Liver (tissue), 9 donors: ENCODE results near the gene CNN1. TPM values are rescaled to one million over a fixed set of nuclear protein-coding genes. Genes with fewer than 3 reads are reported as not detected.
A peak's percentile ranks its signal among the peaks of the same experiment; 100 is the strongest.

Experiments
- DNase-seq: peaks from one replicate; pipeline ENCODE4 v3.0.0-alpha.2; 2017; ENCODE audit warnings: low spot score
- H3K27ac ChIP-seq, 2 donors: one replicate each; pipeline ENCODE4 v1.7.0; 2013; ENCODE audit warnings: inconsistent platforms in 2 of 2, low read length in 2 of 2, control low read depth in 1 of 2, low read depth in 1 of 2, mild to moderate bottlenecking in 1 of 2
- H3K27me3 ChIP-seq, 4 donors: one replicate each; pipeline versions ENCODE4 v1.6.1 to v1.7.0; 2013; ENCODE audit warnings: low read length in 3 of 4, inconsistent platforms in 1 of 4, mild to moderate bottlenecking in 1 of 4, moderate library complexity in 1 of 4; ENCODE audit not compliant: control insufficient read depth in 4 of 4, insufficient read depth in 4 of 4
- H3K36me3 ChIP-seq, 4 donors: one replicate each; pipeline versions ENCODE4 v1.6.1 to v1.7.0; 2013; ENCODE audit warnings: low read length in 3 of 4, mild to moderate bottlenecking in 3 of 4, low read depth in 1 of 4, moderate library complexity in 1 of 4; ENCODE audit not compliant: control insufficient read depth in 4 of 4, insufficient read depth in 3 of 4
- H3K4me1 ChIP-seq, 4 donors: one replicate each; pipeline versions ENCODE4 v1.6.1 to v1.7.0; 2013; ENCODE audit warnings: low read length in 3 of 4, mild to moderate bottlenecking in 3 of 4, moderate library complexity in 1 of 4; ENCODE audit not compliant: control insufficient read depth in 4 of 4, insufficient read depth in 4 of 4
- H3K4me3 ChIP-seq, 3 donors: one replicate each; pipeline versions ENCODE4 v1.6.1 to v1.7.0; 2013; ENCODE audit warnings: low read length in 3 of 3, control low read depth in 1 of 3, low read depth in 1 of 3, mild to moderate bottlenecking in 1 of 3
- H3K9ac ChIP-seq, 2 donors: one replicate each; pipeline ENCODE4 v1.7.0; 2013; ENCODE audit warnings: low read length in 2 of 2, mild to moderate bottlenecking in 2 of 2, moderate library complexity in 2 of 2, control low read depth in 1 of 2, low read depth in 1 of 2
- H3K9me3 ChIP-seq, 4 donors: one replicate each; pipeline versions ENCODE4 v1.6.1 to v1.7.0; 2013; ENCODE audit warnings: low read length in 3 of 4; ENCODE audit not compliant: control insufficient read depth in 4 of 4
- ATF3 ChIP-seq: IDR thresholded peaks from 2 replicates; pipeline ENCODE4 v1.6.1; 2016; ENCODE audit warnings: antibody characterized with exemption
- EGR1 ChIP-seq, 2 donors: IDR thresholded peaks; 2 replicates each; pipeline ENCODE4 v1.6.1; 2016 to 2018; ENCODE audit warnings: antibody characterized with exemption in 2 of 2, low read depth in 2 of 2
- FOXA2 ChIP-seq: IDR thresholded peaks from 2 replicates; pipeline ENCODE4 v1.6.1; 2016; ENCODE audit warnings: antibody characterized with exemption
- GABPA ChIP-seq, 2 donors: IDR thresholded peaks in 1 of 2; conservative IDR thresholded peaks in 1 of 2; 2 replicates each; pipeline ENCODE4 v1.6.1; 2016; ENCODE audit warnings: antibody characterized with exemption in 2 of 2, mild to moderate bottlenecking in 1 of 2, moderate library complexity in 1 of 2
- HNF4A ChIP-seq, 2 donors: conservative IDR thresholded peaks; 2 replicates each; pipeline ENCODE4 v1.6.1; 2016; ENCODE audit warnings: antibody characterized with exemption in 2 of 2, mild to moderate bottlenecking in 2 of 2
- HNF4G ChIP-seq: IDR thresholded peaks from 2 replicates; pipeline ENCODE4 v1.6.1; 2016; ENCODE audit warnings: antibody characterized with exemption
- JUND ChIP-seq, 2 donors: IDR thresholded peaks; 2 replicates each; pipeline ENCODE4 v1.6.1; 2016; ENCODE audit warnings: antibody characterized with exemption in 2 of 2
- NR2F2 ChIP-seq: IDR thresholded peaks from 2 replicates; pipeline ENCODE4 v1.6.1; 2016; ENCODE audit warnings: antibody characterized with exemption
- RAD21 ChIP-seq, 2 donors: IDR thresholded peaks; 2 replicates each; pipeline ENCODE4 v1.6.1; 2016; ENCODE audit warnings: antibody characterized with exemption in 2 of 2, mild to moderate bottlenecking in 2 of 2
- RXRA ChIP-seq, 2 donors: IDR thresholded peaks; 2 replicates each; pipeline ENCODE4 v1.6.1; 2017 to 2018; ENCODE audit warnings: antibody characterized with exemption in 2 of 2, mild to moderate bottlenecking in 1 of 2
- SP1 ChIP-seq: IDR thresholded peaks from 2 replicates; pipeline ENCODE4 v1.6.1; 2018; ENCODE audit warnings: antibody characterized with exemption, mild to moderate bottlenecking
- TAF1 ChIP-seq: conservative IDR thresholded peaks from 2 replicates; pipeline ENCODE4 v1.6.1; 2016; ENCODE audit warnings: antibody characterized with exemption, mild to moderate bottlenecking
- YY1 ChIP-seq: IDR thresholded peaks from 2 replicates; pipeline ENCODE4 v1.6.1; 2016; ENCODE audit warnings: antibody characterized with exemption, mild to moderate bottlenecking
- ZBTB33 ChIP-seq: IDR thresholded peaks from 2 replicates; pipeline ENCODE4 v1.6.1; 2016; ENCODE audit warnings: antibody characterized with exemption
- WGBS: extraction: QIAGEN DNeasy Blood & Tissue Kit; methylation state at CpG from one replicate; pipeline ENCODE4 v1.1.7; 2013; 5-methylcytosine and 5-hydroxymethylcytosine counted together
- polyA plus RNA-seq, 2 donors: library from polyadenylated mRNA; stranded (reverse) in 1 of 2; unstranded in 1 of 2; fragments of 200-250 nt in 1 of 2; fragments of >200 nt in 1 of 2; fragmentation: Nextera tagmentation in 1 of 2; extraction: Ambion mirVana in 1 of 2; gene quantifications; one replicate each; pipeline versions ENCODE4 v1.2.1 to v1.2.3, GENCODE V29; 2013 to 2015
- total RNA-seq, 2 donors: library from RNA; depleted of rRNA; stranded (reverse); fragments of >200 nt; gene quantifications; one replicate each; pipeline ENCODE4 v1.2.3, GENCODE V29; 2014
- TF ChIP-seq, protein P1 (sequence below): IDR thresholded peaks from 2 replicates; pipeline ENCODE4 v1.6.1; 2016; ENCODE audit warnings: antibody characterized with exemption
- TF ChIP-seq, protein P2 (sequence below): fragments of 150-350 bp; IDR thresholded peaks from 2 replicates; pipeline ENCODE4 v1.5.1; 2017; ENCODE audit warnings: improper control_type of control experiment, low read depth, low read length; ENCODE audit not compliant: missing input control
- donor health status: healthy.
- donor health status: healthy.
- donor health status: healthy.
- donor health status: healthy.
- donor health status: healthy.

CNN1 gene
- total and polyA plus RNA-seq, 4 donors = 0.09 to 5.9 (median 2.2) TPM

DNA sequence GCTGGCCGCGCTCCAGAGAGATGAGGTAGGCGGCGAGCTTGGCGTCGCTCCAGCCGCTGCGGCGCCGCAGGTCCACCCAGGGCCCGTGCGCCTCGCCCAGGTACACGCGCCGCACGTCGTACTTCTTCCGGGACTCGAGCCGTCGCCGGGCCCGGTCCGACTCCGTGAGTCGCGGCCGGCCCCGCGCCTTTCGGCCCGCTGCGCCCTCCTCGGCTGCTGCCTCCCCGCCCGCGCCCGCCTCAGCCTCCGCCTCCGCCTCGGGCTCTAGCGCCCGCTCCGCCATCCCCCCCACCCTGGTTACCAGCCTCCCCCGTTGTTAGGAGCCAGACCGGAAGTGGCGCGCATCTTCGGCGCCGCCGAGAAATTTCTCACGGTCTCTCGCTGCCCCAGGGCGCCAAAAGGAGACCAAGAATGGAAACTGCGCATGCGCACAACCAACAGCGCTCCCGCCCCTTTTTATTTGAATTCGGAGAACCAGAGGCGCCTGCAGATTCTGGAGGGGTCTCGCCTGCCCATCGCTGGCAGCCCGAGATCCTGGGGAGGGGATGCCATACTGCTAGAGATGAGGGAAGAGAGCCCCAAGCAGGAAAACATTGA, 33.0 kb upstream of the CNN1 start, which contains the start of gene ZNF653:
Gene ZNF653 (minus strand): TSS at position 336 of the 597 bp plus-strand sequence. CDS start 53 bp downstream, at position 283.
- peak within 1 kb of the TSS; percentile 39 to 83 for H3K9ac ChIP-seq
- TF ChIP-seq GABPA (IDR thresholded peaks at IDR 0.05 in 1 of 2, conservative IDR thresholded peaks at IDR 0.05 in 1 of 2) (peak; percentile 81 to 92), TAF1 (no peak), EGR1 (IDR thresholded peaks at IDR 0.05; ENCODE audit: low read depth in 2 of 2) (peak in 1 of 2 donors; percentile 24), NR2F2 (no peak), ZBTB33 (no peak), YY1 (peak; percentile 48)
- H3K4me3 ChIP-seq = peak within 1 kb of the TSS; percentile 72 to 90 (median 81)
- no peaks in the 10 kb centered on the region for H3K27me3 ChIP-seq
- H3K36me3 ChIP-seq = peaks cover 0 to 2% (median 0%) of the 10 kb centered on the region in 4 donors
- under 1% methylated on average over 65 of the region's 65 CpGs for WGBS
- peak; percentile 94 for DNase-seq
- H3K9me3 ChIP-seq = no peaks in the 10 kb centered on the region
- H3K4me1 ChIP-seq = peaks cover 5 to 14% (median 12%) of the 10 kb centered on the region in 4 donors
- peak within 1 kb of the TSS; percentile 98 to 99 for H3K27ac ChIP-seq

GRCh38 chr19:11506101-11506555, 32.5 kb upstream of the CNN1 start:
- no peaks in the 10 kb centered on the region for H3K9me3 ChIP-seq
- no peak for DNase-seq
- no peak for TF ChIP-seq RXRA (IDR thresholded peaks at IDR 0.05)
- no peak for TF ChIP-seq TAF1
- no peak for TF ChIP-seq GABPA (IDR thresholded peaks at IDR 0.05 in 1 of 2, conservative IDR thresholded peaks at IDR 0.05 in 1 of 2)
- TF ChIP-seq, protein P1, sequence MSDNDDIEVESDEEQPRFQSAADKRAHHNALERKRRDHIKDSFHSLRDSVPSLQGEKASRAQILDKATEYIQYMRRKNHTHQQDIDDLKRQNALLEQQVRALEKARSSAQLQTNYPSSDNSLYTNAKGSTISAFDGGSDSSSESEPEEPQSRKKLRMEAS = no peak
- H3K27me3 ChIP-seq = no peaks in the 10 kb centered on the region
- peaks cover 0 to 5% (median under 1%) of the 10 kb centered on the region in 4 donors for H3K36me3 ChIP-seq
- peak overlapping the region in 1 of 2 donors; percentile 83 for H3K9ac ChIP-seq
- peak overlapping the region; percentile 98 to 99 for H3K27ac ChIP-seq
- peak overlapping the region; percentile 65 to 90 (median 81) for H3K4me3 ChIP-seq
- WGBS = 33% methylated on average over 20 of the region's 20 CpGs
- H3K4me1 ChIP-seq = peaks cover 5 to 14% (median 12%) of the 10 kb centered on the region in 4 donors

DNA sequence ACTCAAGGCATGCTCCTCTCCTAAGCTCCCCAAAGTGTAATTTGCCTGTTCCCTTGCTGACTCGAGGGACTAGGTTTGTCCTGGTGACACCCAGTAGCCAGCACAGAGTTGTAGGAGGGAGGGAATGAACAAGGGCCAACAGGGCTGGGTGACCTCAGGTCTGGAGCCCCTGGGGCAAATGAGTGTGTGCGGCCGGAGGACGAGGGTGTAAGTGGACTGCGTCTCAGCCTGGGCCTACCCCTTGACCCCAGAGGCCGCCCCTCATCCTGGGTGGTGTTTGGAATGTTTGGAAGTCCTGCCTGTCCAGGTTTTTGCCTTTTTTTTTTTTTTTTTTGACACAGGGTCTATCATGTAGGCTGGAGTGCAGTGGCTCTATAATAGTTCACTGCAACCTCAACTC, 31.7 kb upstream of the CNN1 start:
- Histone ChIP-seq H3K4me3 (no peak overlapping the region), H3K9ac (no peak overlapping the region), H3K27me3 (no peaks in the 10 kb centered on the region), H3K9me3 (no peaks in the 10 kb centered on the region), H3K27ac (no peak overlapping the region), H3K4me1 (peaks cover 5 to 14% (median 12%) of the 10 kb centered on the region in 4 donors), H3K36me3 (peaks cover 0 to 9% (median 2%) of the 10 kb centered on the region in 4 donors)
- 92% methylated on average over 6 of the region's 6 CpGs for WGBS
- DNase-seq = no peak
- TF ChIP-seq TAF1 (no peak), FOXA2 (no peak), GABPA (IDR thresholded peaks at IDR 0.05 in 1 of 2, conservative IDR thresholded peaks at IDR 0.05 in 1 of 2) (no peak), RAD21 (IDR thresholded peaks at IDR 0.05) (no peak), SP1 (no peak), EGR1 (IDR thresholded peaks at IDR 0.05; ENCODE audit: low read depth in 2 of 2) (no peak), YY1 (no peak), JUND (IDR thresholded peaks at IDR 0.05) (no peak), HNF4A (conservative IDR thresholded peaks at IDR 0.05) (no peak), ZBTB33 (no peak), HNF4G (no peak), NR2F2 (no peak), ATF3 (no peak), RXRA (IDR thresholded peaks at IDR 0.05) (no peak)
- TF ChIP-seq, protein P1 = no peak
- TF ChIP-seq, protein P2, sequence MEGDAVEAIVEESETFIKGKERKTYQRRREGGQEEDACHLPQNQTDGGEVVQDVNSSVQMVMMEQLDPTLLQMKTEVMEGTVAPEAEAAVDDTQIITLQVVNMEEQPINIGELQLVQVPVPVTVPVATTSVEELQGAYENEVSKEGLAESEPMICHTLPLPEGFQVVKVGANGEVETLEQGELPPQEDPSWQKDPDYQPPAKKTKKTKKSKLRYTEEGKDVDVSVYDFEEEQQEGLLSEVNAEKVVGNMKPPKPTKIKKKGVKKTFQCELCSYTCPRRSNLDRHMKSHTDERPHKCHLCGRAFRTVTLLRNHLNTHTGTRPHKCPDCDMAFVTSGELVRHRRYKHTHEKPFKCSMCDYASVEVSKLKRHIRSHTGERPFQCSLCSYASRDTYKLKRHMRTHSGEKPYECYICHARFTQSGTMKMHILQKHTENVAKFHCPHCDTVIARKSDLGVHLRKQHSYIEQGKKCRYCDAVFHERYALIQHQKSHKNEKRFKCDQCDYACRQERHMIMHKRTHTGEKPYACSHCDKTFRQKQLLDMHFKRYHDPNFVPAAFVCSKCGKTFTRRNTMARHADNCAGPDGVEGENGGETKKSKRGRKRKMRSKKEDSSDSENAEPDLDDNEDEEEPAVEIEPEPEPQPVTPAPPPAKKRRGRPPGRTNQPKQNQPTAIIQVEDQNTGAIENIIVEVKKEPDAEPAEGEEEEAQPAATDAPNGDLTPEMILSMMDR = no peak
